Neural progenitor cell (in vitro differentiated cells): ENCODE measurements around the gene THAP6. TPM values are rescaled to one million over a fixed set of nuclear protein-coding genes. Genes with fewer than 3 reads are reported as not detected.
A peak's percentile ranks its signal among the peaks of the same experiment; 100 is the strongest.

Source experiments
- DNase-seq: peaks from one replicate; pipeline ENCODE4 v3.0.0-alpha.2; 2016; ENCODE audit warnings: low spot score
- H2AFZ ChIP-seq: fragments of 200-600 bp; sonication (generic); replicated peaks from 2 replicates; pipeline ENCODE4 v1.6.1; 2016; ENCODE audit warnings: antibody characterized with exemption
- H3F3A ChIP-seq: fragments of 200-600 bp; sonication (generic); 2 replicates; pipeline ENCODE4 v1.6.1; 2016; ENCODE audit warnings: antibody characterized with exemption, low read depth
- H3K27ac ChIP-seq: fragments of 200-600 bp; sonication (generic); 2 replicates; pipeline ENCODE4 v1.5.1; 2016; ENCODE audit warnings: mild to moderate bottlenecking
- H3K27me3 ChIP-seq: fragments of 200-600 bp; sonication (generic); 2 replicates; pipeline ENCODE4 v1.6.1; 2016; ENCODE audit warnings: mild to moderate bottlenecking, moderate library complexity
- H3K36me3 ChIP-seq: fragments of 200-600 bp; sonication (generic); 2 replicates; pipeline ENCODE4 v1.5.1; 2016
- H3K4me1 ChIP-seq: fragments of 200-600 bp; sonication (generic); 2 replicates; pipeline ENCODE4 v1.6.1; 2016; ENCODE audit warnings: mixed run types
- H3K4me2 ChIP-seq: fragments of 200-600 bp; sonication (generic); 2 replicates; pipeline ENCODE4 v1.6.1; 2016
- H3K4me3 ChIP-seq: fragments of 200-600 bp; sonication (generic); 2 replicates; pipeline ENCODE4 v1.5.1; 2016
- H3K79me2 ChIP-seq: fragments of 200-600 bp; sonication (generic); 2 replicates; pipeline ENCODE4 v1.6.1; 2016; ENCODE audit warnings: low read depth
- H3K9ac ChIP-seq: fragments of 200-600 bp; sonication (generic); 2 replicates; pipeline ENCODE4 v1.6.1; 2016
- H3K9me3 ChIP-seq: fragments of 200-600 bp; sonication (generic); 2 replicates; pipeline ENCODE4 v1.5.1; 2016; ENCODE audit warnings: low read depth
- H4K20me1 ChIP-seq: fragments of 200-600 bp; sonication (generic); 2 replicates; pipeline ENCODE4 v1.6.1; 2016; ENCODE audit warnings: low read depth
- H3K27ac Mint-ChIP-seq: 3 replicates; pipeline ENCODE4 v1.8.0; 2021; ENCODE audit warnings: mixed read lengths
- H3K27me3 Mint-ChIP-seq: 2 replicates; pipeline ENCODE4 v1.8.0; 2022; ENCODE audit warnings: low read depth, mild to moderate bottlenecking, inconsistent platforms, moderate library complexity, mixed read lengths; ENCODE audit not compliant: insufficient read depth
- H3K36me3 Mint-ChIP-seq: 3 replicates; pipeline ENCODE4 v1.8.0; 2021; ENCODE audit warnings: mixed read lengths
- H3K4me1 Mint-ChIP-seq: 3 replicates; pipeline ENCODE4 v1.8.0; 2021; ENCODE audit warnings: mixed read lengths
- H3K4me3 Mint-ChIP-seq: 3 replicates; pipeline ENCODE4 v1.8.0; 2021; ENCODE audit warnings: mild to moderate bottlenecking, moderate library complexity, mixed read lengths
- H3K9me3 Mint-ChIP-seq: 3 replicates; pipeline ENCODE4 v1.8.0; 2020; ENCODE audit warnings: mixed read lengths
- EZH2 ChIP-seq: fragments of 200-600 bp; sonication (generic); IDR thresholded peaks from 2 replicates; pipeline ENCODE4 v1.6.1; 2017; ENCODE audit warnings: antibody characterized with exemption, mild to moderate bottlenecking, moderate library complexity
- EZH2phosphoT487 ChIP-seq: fragments of 200-600 bp; sonication (generic); IDR thresholded peaks from 2 replicates; pipeline ENCODE4 v1.6.1; 2017; ENCODE audit warnings: antibody characterized with exemption
- total RNA-seq: library from RNA; depleted of rRNA; stranded (reverse); fragments of >200 nt; gene quantifications from 2 replicates; pipeline ENCODE4 v1.2.3, GENCODE V29; 2015; ENCODE audit warnings: low replicate concordance
- TF ChIP-seq, protein P1 (sequence below): fragments of 200-600 bp; sonication (generic); IDR thresholded peaks from 2 replicates; pipeline ENCODE4 v1.5.1; 2017; ENCODE audit warnings: antibody characterized with exemption, mild to moderate bottlenecking

THAP6 gene
- total RNA-seq, 1 donor from 2014 or later, result 30.6 TPM

GRCh38 chr4:75477201-75477600, 37.1 kb upstream of the THAP6 start:
- Histone ChIP-seq H4K20me1 (no peaks in the 10 kb centered on the region), H3K27me3 (no peaks in the 10 kb centered on the region), H3K4me3 (no peak overlapping the region), H3K4me2 (no peak overlapping the region), H3F3A (no peaks in the 10 kb centered on the region), H3K36me3 (peaks cover 9% of the 10 kb centered on the region), H3K9me3 (no peaks in the 10 kb centered on the region), H3K27ac (no peak overlapping the region), H3K4me1 (no peaks in the 10 kb centered on the region), H2AFZ (no peak overlapping the region), H3K79me2 (no peaks in the 10 kb centered on the region), H3K9ac (no peak overlapping the region)
- TF ChIP-seq, protein P1, sequence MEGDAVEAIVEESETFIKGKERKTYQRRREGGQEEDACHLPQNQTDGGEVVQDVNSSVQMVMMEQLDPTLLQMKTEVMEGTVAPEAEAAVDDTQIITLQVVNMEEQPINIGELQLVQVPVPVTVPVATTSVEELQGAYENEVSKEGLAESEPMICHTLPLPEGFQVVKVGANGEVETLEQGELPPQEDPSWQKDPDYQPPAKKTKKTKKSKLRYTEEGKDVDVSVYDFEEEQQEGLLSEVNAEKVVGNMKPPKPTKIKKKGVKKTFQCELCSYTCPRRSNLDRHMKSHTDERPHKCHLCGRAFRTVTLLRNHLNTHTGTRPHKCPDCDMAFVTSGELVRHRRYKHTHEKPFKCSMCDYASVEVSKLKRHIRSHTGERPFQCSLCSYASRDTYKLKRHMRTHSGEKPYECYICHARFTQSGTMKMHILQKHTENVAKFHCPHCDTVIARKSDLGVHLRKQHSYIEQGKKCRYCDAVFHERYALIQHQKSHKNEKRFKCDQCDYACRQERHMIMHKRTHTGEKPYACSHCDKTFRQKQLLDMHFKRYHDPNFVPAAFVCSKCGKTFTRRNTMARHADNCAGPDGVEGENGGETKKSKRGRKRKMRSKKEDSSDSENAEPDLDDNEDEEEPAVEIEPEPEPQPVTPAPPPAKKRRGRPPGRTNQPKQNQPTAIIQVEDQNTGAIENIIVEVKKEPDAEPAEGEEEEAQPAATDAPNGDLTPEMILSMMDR, result no peak
- TF ChIP-seq EZH2phosphoT487 (no peak), EZH2 (no peak)
- DNase-seq, result no peak
- Mint-ChIP-seq H3K4me1 (no peaks in the 10 kb centered on the region), H3K4me3 (no peak overlapping the region), H3K27ac (no peak overlapping the region), H3K36me3 (peaks cover 50% of the 10 kb centered on the region), H3K9me3 (peaks cover 7% of the 10 kb centered on the region), H3K27me3 (peaks cover 3% of the 10 kb centered on the region)

- peak; percentile 2 for DNase-seq
- Mint-ChIP-seq H3K27me3 (no peaks in the 10 kb centered on the region), H3K36me3 (peaks cover 25% of the 10 kb centered on the region), H3K27ac (no peak overlapping the region), H3K4me3 (no peak overlapping the region), H3K4me1 (no peaks in the 10 kb centered on the region), H3K9me3 (no peaks in the 10 kb centered on the region)
- Histone ChIP-seq H3K27ac (no peak overlapping the region), H3K4me2 (no peak overlapping the region), H3K4me3 (no peak overlapping the region), H3K27me3 (no peaks in the 10 kb centered on the region), H3K4me1 (peaks cover 4% of the 10 kb centered on the region), H2AFZ (no peak overlapping the region), H3K9me3 (no peaks in the 10 kb centered on the region), H4K20me1 (no peaks in the 10 kb centered on the region), H3K9ac (no peak overlapping the region), H3F3A (peaks cover 15% of the 10 kb centered on the region), H3K79me2 (no peaks in the 10 kb centered on the region), H3K36me3 (peaks cover 27% of the 10 kb centered on the region)
- TF ChIP-seq EZH2 (no peak), EZH2phosphoT487 (no peak)
- TF ChIP-seq, protein P1, result no peak
Measured at GRCh38 chr4:75484190-75484589, 30.1 kb upstream of the THAP6 start.

GRCh38 chr4:75490155-75490554, 24.1 kb upstream of the THAP6 start:
- Mint-ChIP-seq H3K4me3 (no peak overlapping the region), H3K4me1 (no peaks in the 10 kb centered on the region), H3K27ac (no peak overlapping the region), H3K27me3 (no peaks in the 10 kb centered on the region), H3K9me3 (no peaks in the 10 kb centered on the region), H3K36me3 (peaks cover 5% of the 10 kb centered on the region)
- TF ChIP-seq EZH2phosphoT487, result no peak
- TF ChIP-seq, protein P1, result peak; percentile 41
- Histone ChIP-seq H3K4me1 (no peaks in the 10 kb centered on the region), H2AFZ (no peak overlapping the region), H3K4me2 (no peak overlapping the region), H3K9ac (no peak overlapping the region), H3F3A (peaks cover 15% of the 10 kb centered on the region), H3K4me3 (no peak overlapping the region), H3K79me2 (no peaks in the 10 kb centered on the region), H4K20me1 (no peaks in the 10 kb centered on the region), H3K27me3 (no peaks in the 10 kb centered on the region), H3K36me3 (peaks cover 2% of the 10 kb centered on the region), H3K9me3 (no peaks in the 10 kb centered on the region), H3K27ac (no peak overlapping the region)
- peak; percentile 29 for DNase-seq
